ENCODE data around the gene BET1.

The BET1 gene

DNA sequence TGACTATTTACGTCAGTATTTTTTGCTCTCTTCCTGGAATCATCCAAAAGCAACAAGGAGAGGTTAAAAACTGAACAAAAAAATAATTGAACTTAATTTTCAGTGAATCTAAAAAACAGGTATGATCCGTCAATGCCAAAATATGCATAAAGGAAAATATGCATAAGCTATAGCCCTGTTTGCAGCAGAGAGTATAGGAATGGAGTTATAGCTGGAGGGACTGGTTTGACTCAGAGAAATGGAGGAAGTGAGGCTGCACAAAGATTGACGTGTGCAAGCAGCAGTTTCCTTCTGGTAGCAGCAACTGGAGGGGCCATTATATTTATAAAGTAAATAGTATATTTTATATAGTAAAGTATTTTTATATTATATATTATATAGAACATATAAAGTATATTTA lies 45.5 kb downstream of the BET1 start:
- DNase-seq = no peak

DNA sequence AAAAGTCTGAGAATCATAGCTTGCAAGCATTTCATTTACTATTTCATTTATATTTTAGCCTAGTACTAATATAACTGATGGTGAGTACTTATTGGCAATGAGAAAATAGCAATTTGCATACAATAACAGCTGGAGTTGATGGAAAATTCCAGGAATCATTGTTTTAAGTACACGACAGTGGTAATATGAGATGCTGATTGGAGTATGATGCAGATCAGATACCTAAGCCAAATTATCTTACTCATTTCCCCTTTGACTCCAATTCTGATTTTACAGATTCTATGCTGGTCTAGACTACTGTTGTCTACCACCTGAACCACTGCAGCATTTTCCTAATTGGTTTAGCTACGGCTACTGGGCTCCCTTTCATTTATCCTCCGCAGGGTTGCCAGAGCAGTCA lies 45.9 kb downstream of the BET1 start:
- DNase-seq = no peak

DNA sequence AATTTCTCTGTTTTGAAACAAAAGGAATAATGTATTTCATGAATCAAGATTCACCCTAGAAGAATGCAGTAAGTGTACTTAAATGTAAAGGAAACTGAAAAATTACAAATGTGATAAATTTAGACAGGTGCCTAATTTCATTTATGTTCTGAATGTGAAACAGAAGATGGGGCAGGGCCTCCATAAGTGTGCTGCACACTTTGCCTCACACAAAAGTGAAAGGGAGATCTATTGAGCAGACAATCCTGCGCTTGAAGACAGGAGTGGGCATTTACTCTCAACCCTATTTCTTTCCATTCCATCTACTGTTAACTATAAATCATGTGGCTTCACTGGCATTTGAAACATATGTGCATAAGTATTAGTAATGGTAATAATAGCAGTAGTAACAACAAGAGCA lies 46.4 kb downstream of the BET1 start:
- no peak for DNase-seq

GRCh38 chr7:93955304-93955703 lies 48.9 kb downstream of the BET1 start:
- no peak for DNase-seq

- no peak for DNase-seq
These were observed 54.7 kb downstream of the BET1 start for GRCh38 chr7:93949423-93949822.

DNA sequence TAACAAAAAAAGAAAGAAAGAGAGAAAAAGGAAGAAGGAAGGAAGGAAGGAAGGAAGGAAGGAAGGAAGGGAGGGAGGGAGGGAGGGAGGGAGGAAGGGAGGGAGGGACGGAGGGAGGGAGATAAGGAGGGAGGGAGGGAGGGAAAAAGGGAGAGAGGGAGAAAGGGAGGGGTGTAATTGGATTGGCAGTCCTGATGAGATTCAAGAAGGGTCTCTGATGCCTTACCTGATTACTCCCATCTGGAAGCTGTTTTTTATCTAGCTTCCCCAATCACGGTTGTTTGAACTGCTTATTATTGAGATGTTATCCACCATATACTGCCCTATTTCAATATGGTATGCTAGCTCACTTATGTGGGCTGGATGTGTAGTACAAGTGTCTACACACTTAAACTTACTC lies 55.3 kb downstream of the BET1 start:
- DNase-seq = no peak

DNA sequence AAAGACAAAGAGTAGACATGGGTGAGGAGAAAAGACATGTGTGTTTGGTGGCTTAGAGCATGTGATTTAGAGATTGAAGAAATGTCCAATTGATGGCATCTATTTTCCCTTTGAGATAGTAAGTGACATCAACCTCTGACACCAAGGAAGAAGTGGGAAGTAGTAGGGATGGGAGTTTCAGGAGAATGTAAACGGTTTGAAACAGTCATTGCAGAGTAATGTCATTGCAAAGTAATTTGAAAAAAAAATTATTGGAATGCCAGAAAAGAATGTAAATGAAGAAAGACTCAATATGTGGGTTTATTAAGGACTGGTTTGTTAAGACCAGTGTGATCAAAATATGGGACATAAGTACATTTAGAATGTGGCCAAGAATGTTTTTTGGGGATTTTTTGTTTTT lies 56.0 kb downstream of the BET1 start:
- DNase-seq = no peak

GRCh38 chr7:93945756-93946535 lies 58.2 kb downstream of the BET1 start:
- no peak for DNase-seq

DNA sequence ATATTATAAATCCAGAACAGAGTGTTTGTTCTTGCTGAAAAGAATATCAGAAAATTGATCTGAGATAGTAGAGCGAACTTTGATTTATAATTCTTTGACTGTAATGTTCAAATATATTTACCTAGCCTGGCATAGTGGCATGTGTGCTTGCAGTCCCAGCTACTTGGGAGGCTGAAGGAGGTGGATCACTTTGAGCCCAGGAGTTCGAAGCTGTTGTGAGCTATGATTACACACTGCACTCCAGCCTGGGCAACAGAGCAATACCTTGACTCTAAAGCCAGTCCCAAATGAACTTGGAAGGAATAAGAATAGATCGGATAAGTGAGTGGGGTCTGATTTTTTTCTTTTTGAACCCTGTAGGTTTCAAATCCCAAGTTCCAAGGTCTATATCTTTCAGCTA lies 59.1 kb downstream of the BET1 start:
- DNase-seq = no peak

- DNase-seq = no peak
These were observed 59.5 kb downstream of the BET1 start for GRCh38 chr7:93944673-93945072.

DNA sequence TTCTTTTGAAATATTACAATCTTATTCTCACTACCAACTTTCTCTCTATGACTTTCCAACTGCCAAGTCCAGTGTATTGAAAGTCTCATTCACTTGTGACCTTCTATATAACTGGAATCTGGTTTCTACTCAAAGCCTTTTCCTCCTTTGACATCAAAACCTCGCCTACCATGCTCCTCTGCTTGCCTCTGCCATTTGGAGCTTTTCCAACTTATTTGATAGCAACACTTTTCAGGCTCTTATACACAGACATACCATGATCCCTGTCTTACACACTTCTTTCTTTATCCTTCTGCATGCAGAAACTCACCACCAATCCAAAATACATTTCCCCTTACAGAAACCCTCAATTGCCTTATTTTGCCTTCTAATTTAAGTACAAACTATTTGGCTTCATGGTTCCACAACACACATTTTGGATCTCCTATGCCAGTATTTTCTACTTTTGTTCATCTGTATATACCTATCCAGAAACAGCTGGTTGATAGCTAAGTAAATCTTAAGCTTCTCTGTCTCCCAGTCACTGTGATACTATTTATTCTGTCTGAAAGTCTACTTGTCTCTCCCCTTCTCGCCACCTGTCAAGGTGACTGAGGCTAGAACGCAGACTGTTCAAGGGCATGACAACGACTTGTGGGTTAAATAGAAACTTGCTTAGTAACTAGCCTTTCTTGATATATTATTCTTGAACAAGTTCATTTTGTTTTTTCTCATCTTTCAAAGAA lies 60.2 kb downstream of the BET1 start:
- no peak for DNase-seq

Data from amygdala (tissue), 56 donors.